T-helper 2 cell treated with Interferon-gamma antibody and Interleukin-4, amounts not matched to agents 5 μg/mL and 100 μg/mL, for 36 hours (primary cell): ENCODE results near the gene ANKS6.

Experiments
- DNase-seq: peaks from one replicate; pipeline ENCODE4 v3.0.0; 2021; ENCODE audit warnings: low spot score
- H3K27ac Mint-ChIP-seq: one replicate; pipeline ENCODE4 v1.8.0; 2021; ENCODE audit warnings: mild to moderate bottlenecking, mixed read lengths
- H3K27me3 Mint-ChIP-seq: one replicate; pipeline ENCODE4 v1.8.0; 2021; ENCODE audit warnings: low read depth, mixed read lengths
- H3K36me3 Mint-ChIP-seq: one replicate; pipeline ENCODE4 v1.8.0; 2021; ENCODE audit warnings: low read depth, mixed read lengths
- H3K4me1 Mint-ChIP-seq: one replicate; pipeline ENCODE4 v1.8.0; 2021; ENCODE audit warnings: low read depth, mixed read lengths
- H3K4me3 Mint-ChIP-seq: one replicate; pipeline ENCODE4 v1.8.0; 2022; ENCODE audit warnings: mild to moderate bottlenecking, moderate library complexity, mixed read lengths
- H3K9me3 Mint-ChIP-seq: one replicate; pipeline ENCODE4 v1.8.0; 2021; ENCODE audit warnings: mixed read lengths

ANKS6 gene

DNA sequence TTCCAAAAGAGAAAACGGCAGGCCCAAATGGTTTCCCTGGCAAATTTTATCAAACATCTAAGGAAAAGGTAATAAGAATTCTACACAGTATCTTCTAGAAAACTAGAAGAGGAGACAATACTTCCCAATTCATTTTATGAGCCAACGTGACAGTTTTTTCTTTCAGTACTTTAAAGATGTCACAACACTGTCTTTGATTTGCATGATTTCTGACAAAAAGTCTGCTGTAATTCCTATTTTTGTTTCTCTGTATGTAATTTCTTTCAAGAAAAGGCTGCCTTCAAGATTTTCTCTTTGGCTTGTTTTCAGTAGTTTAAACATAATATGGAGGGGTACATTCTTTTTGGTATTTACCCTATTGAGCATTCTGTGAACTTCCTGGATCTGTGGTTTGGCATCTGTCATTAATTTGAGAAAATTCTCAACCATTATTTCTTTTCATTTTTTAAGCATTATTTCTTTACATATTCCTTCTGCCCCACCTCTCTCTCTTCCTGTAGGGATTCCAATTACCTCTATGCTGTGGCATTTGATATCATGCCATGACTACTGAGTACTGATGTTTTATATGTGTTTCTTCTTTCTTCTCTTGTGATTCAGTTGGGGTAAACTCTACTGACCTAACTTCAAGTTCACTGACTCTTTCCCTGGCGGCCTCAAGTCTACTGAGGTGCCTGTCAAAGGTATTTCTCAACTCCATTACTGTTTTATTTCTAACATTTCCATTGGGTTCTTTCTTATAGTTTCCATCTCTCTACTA, 32.2 kb downstream of the ANKS6 start:
- no peaks in the 10 kb centered on the region for H3K27me3 Mint-ChIP-seq
- no peaks in the 10 kb centered on the region for H3K9me3 Mint-ChIP-seq
- H3K36me3 Mint-ChIP-seq: no peaks in the 10 kb centered on the region
- H3K4me3 Mint-ChIP-seq: no peak overlapping the region
- no peak overlapping the region for H3K27ac Mint-ChIP-seq
- DNase-seq: no peak
- no peaks in the 10 kb centered on the region for H3K4me1 Mint-ChIP-seq

DNA sequence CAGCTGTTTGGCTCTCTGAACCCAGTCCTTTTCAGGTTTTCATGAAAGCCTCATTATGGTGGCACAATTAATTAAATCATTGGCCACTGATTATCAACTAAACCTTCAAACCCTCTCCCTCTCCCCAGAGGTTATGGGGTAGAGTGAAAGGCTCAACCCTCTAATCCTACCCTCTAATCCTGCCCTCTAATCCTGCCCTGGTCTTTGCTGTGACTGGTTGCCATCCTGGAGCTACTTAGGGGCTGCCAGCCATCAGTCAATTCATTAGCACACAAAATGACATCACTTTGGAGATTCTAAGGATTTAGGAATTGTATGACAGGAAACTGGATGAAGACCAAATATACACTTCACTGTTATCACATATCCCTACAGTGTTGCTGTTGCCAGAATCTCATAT, 36.1 kb downstream of the ANKS6 start:
- no peak for DNase-seq
- no peaks in the 10 kb centered on the region for H3K27me3 Mint-ChIP-seq
- no peaks in the 10 kb centered on the region for H3K36me3 Mint-ChIP-seq
- H3K9me3 Mint-ChIP-seq: peaks cover 6% of the 10 kb centered on the region
- H3K4me1 Mint-ChIP-seq: no peaks in the 10 kb centered on the region
- no peak overlapping the region for H3K27ac Mint-ChIP-seq
- no peak overlapping the region for H3K4me3 Mint-ChIP-seq

DNA sequence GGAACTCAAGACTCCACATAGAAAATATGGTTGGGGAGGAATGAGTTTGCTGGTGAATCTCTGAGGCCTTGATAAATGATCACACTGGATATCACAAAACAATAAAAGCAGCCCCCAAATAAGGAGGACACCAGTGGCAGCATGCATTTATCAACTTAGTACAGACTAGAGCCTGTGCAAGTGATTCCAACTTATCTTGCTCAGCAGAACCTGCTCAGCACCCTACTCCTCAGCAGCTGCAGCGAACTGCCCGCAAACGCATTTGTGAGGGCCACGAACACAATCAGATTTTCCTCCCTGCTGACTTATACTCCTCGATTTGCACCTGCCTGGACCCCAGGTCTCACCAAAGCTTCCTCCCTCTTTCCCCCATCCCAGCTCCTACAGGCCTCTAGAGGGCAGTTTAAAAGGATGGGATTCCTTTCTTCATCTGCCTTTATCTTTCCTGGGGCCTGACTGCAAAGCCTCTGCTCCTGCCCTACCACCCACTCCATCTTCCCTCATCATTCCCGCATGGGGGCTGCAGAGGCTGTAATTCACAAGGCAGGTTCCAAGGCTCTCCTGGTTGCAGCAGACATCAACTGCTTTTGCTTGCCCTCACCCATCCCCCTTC, 41.2 kb downstream of the ANKS6 start:
- Mint-ChIP-seq H3K4me3 (no peak overlapping the region), H3K36me3 (no peaks in the 10 kb centered on the region), H3K27ac (no peak overlapping the region), H3K4me1 (no peaks in the 10 kb centered on the region), H3K27me3 (no peaks in the 10 kb centered on the region), H3K9me3 (peaks cover 6% of the 10 kb centered on the region)
- no peak for DNase-seq

DNA sequence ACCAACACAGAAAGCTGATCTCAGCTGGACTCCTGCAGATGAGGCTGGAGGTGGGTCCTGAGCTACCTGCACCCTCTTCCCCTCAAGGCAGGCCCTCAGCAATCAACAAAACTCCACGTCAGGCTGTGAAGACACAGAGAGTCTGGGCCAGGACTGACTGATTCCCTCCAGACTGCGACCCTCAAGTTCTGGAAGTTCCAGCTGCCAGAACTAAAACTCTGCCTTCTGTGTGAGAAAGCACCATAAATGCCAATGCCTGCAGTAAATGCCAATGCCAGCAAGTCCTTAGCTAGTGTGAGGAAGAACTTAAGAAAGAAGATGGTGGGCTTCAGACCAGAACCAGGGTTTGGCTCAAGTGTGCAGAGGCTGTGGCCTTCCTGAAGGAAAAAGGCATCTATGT, 45.1 kb downstream of the ANKS6 start:
- no peaks in the 10 kb centered on the region for H3K9me3 Mint-ChIP-seq
- DNase-seq: no peak
- H3K4me1 Mint-ChIP-seq: no peaks in the 10 kb centered on the region
- peaks cover 2% of the 10 kb centered on the region for H3K36me3 Mint-ChIP-seq
- H3K27me3 Mint-ChIP-seq: no peaks in the 10 kb centered on the region
- H3K4me3 Mint-ChIP-seq: no peak overlapping the region
- H3K27ac Mint-ChIP-seq: no peak overlapping the region

DNA sequence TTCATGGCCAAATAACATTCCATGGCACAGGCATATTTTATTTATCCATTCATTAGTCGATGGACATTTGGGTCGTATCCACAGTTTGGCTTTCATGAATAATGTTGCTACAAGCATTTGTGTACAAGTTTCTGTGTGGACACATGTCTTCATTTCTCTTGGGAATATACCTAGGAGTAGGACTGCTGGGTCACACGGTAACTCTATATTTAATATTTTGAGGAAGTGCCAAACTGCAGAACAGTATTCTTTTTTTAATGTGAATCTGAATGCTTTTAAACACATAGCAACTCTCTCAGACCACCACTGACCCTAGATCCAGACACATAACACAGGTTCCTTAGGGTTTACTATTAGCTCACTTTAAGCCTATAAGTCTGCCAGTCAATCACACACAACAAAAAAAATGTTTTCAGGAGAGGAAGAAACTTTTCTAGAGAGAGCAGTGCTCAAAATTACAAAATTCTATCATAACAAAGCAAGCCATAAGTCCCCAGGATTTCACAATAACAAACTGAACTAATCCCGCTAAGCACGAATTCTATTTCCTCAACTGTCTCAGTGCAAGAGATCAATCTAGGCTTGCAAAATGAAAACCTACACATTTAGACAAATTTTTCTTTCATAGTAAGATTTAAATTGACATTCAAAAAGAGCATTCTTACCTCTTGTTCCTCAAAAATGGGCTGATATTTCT, 45.8 kb downstream of the ANKS6 start:
- Mint-ChIP-seq H3K27ac (no peak overlapping the region), H3K9me3 (no peaks in the 10 kb centered on the region), H3K4me3 (no peak overlapping the region), H3K4me1 (no peaks in the 10 kb centered on the region), H3K27me3 (no peaks in the 10 kb centered on the region), H3K36me3 (peaks cover 2% of the 10 kb centered on the region)
- DNase-seq: no peak

DNA sequence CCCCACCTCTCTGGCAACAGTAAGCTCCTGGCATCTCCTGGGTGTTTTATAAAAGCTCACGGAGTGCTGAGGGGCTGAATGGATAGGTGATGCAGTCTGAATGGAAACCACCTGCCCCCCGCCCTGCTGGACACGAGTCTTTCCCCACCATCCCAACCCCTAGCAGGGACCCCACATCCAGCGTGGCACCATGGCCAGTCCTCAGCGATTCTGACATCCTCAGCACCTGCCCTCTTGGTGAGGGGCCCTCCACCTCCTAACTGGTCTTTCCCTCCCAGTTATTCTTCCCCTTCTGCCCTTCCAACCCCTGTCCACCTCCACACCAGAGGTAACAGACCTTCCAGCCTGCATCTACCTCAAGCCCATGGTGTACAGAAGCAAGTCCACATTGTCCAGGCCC, 48.9 kb downstream of the ANKS6 start:
- Mint-ChIP-seq H3K9me3 (no peaks in the 10 kb centered on the region), H3K4me1 (no peaks in the 10 kb centered on the region), H3K27ac (no peak overlapping the region), H3K4me3 (no peak overlapping the region), H3K36me3 (peaks cover 2% of the 10 kb centered on the region), H3K27me3 (no peaks in the 10 kb centered on the region)
- no peak for DNase-seq

DNA sequence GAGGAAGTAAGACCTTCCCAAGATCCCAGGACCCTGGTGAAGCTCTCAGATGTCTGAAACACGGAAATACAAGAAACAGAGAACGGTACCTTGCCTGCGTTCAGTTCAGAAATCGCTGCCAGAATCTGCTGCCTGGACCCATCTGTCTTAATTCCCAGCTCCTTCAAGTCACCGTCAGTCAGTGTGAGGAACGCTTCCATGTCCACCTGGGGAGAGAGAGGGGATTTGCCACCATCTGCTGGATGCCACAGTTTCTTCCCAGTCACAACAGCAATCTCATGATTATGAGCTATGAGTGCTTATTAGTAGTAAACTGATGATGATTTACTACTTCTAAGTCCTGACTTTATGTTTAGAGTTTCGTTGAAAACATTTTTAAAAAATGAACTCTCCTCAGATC, 50.9 kb downstream of the ANKS6 start:
- Mint-ChIP-seq H3K4me1 (no peaks in the 10 kb centered on the region), H3K27ac (no peak overlapping the region), H3K4me3 (no peak overlapping the region), H3K27me3 (no peaks in the 10 kb centered on the region), H3K9me3 (no peaks in the 10 kb centered on the region), H3K36me3 (peaks cover 2% of the 10 kb centered on the region)
- no peak for DNase-seq

DNA sequence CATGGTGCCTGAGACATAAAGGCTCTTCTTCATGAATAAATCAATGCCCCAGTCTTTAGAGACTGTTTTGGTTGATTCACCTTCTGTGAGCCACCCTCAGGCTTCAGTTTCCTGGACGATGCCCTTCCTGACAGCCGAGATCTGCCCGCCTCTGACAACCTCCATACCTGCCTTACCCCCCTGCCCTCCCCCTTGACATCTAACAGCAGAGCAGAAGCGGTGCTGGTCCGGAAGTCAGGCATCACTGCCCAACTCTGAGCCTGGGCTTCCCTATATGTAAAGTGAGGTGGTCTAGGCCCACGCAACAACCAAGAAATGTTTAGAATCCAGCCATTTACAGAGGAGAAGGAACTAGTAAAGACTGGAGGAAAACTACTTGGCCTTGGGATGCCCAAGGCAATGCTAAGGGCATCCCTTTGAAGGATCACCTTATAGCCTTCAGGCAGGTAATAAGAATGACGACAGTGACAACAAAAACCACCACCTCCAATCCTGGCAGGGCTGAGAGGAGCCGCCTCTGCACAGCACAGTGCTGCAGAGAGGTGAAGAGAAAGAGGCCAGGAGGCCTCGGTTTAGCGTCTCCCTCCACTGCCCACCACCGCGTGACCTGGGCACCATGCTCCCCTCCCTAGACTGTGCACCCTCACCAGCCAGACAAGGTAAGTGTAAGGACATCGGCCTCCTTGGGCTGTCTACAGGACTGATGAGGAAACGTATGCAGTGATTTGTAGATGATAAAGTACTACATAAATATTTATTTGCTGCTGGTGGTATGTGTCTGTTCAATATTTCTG, 52.3 kb downstream of the ANKS6 start:
- H3K27ac Mint-ChIP-seq: no peak overlapping the region
- no peaks in the 10 kb centered on the region for H3K36me3 Mint-ChIP-seq
- peaks cover 3% of the 10 kb centered on the region for H3K9me3 Mint-ChIP-seq
- no peaks in the 10 kb centered on the region for H3K27me3 Mint-ChIP-seq
- H3K4me3 Mint-ChIP-seq: no peak overlapping the region
- H3K4me1 Mint-ChIP-seq: no peaks in the 10 kb centered on the region
- DNase-seq: no peak

DNA sequence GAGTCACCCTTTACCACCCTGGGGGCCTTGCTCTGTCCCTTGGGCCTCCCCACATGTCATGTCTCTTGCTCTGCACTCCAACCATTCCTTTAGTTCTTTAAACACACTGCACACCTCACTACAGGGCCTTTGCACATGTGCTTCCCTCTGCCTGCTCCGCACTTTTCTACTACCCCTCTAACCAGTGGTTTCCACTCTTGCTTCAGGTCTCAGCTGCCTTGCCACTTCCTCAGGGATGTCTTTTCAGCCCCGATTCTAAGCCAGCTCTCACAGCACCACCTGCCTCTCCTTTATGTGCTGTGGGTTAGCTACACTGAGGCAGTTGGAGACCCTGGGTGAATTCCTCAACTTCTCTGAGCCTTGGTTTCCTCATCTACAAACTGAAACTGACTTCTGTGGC, 53.0 kb downstream of the ANKS6 start:
- Mint-ChIP-seq H3K4me3 (no peak overlapping the region), H3K4me1 (no peaks in the 10 kb centered on the region), H3K27me3 (no peaks in the 10 kb centered on the region), H3K9me3 (peaks cover 3% of the 10 kb centered on the region), H3K27ac (peak overlapping the region; percentile 21), H3K36me3 (no peaks in the 10 kb centered on the region)
- no peak for DNase-seq

DNA sequence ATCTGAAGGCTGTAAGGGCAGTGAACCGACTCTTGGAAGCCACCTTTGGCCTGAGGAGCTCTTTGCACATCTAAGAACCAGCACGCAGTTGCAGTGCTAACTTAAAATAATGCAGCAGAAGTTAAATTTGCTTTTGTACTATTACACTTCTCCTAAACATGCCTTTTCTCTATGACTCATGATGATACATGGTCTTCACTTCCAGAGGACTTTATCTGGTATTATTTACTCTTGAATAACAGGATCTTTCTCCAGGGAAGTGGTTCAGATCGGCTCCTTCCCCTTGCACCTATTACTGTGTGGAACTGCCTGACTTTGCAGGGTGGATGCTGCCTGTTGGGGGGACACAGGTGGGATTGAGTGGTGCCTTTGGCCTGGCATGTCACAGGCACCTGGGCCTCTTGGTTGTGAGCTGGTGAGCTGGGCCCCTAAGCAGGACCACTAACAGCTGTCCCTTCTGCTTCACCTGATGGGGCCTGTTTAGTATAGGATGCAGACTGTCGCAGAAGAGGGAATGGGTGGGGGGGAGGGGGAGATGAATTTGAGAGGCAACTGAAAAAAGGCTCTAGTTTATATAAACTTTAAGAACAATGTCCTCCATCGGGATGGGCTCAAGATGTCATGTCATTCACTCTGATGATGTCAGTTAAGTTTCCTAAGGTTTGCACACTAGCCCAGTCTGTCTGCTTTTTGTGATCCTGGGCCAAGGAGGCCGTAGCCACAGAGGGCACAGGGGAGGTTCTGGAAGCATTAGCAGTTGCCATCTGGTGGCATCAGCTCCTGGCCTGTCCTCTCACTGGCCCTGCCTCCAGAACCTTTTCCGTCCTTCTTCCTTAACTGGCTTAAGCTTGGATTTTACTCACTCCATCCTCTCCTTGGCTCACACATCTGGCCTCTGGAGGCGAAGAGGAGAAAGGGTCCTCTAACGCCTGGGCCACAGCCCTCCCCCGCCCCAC, 53.8 kb downstream of the ANKS6 start:
- Mint-ChIP-seq H3K36me3 (no peaks in the 10 kb centered on the region), H3K4me1 (no peaks in the 10 kb centered on the region), H3K27ac (no peak overlapping the region), H3K9me3 (peaks cover 3% of the 10 kb centered on the region), H3K27me3 (no peaks in the 10 kb centered on the region), H3K4me3 (no peak overlapping the region)
- no peak for DNase-seq

DNA sequence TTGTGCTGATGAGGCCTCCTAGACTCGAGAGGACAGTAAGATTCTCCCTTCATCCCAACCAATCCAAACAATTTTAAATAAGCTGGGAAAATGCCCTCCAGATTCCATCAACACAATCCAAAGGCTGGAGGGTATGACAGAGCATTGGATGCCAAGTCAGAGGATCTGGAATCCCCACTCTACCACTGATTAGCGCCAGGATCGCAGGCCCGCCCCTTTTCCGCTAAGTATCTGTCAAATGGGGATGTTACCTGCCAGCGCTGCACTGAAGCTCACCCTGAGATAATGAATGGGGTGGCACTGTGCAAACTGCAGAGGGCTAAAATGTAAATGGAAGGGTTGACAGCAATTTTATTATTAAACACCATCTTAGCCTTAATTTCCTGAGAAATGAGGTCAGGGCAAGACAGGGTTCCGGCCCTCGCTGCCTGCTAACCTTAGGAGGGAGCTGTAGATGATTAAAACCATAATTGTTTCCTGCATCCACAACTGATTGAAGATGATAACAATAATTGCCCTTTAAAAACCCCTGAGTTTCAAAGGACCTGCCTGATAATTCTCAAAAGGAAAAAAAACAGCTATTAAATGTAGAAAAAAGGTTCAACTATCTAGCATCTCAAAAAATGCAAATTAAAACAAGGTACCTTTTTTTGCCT, 56.0 kb downstream of the ANKS6 start:
- H3K36me3 Mint-ChIP-seq: no peaks in the 10 kb centered on the region
- DNase-seq: no peak
- no peak overlapping the region for H3K27ac Mint-ChIP-seq

DNA sequence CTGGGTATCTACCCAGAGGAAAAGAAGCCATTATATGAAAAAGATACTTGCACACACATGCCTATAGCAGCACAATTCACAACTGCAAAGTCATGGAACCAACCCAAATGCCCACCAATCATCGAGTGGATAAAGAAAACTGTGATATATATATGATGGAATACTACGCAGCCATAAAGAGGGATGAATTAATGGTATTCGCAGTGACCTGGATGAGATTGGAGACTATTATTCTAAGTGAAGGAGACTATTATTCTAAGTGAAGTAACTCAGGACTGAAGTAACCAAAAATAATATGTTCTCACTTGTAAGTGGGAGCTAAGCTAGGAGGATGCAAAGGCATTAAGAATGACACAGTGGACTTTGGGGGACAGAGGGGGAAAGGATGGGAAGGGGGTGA, 57.6 kb downstream of the ANKS6 start:
- Mint-ChIP-seq H3K36me3 (no peaks in the 10 kb centered on the region), H3K4me1 (no peaks in the 10 kb centered on the region)

More for the DNA sequence above, 56.0 kb downstream of the ANKS6 start:
- Mint-ChIP-seq H3K27me3 (no peaks in the 10 kb centered on the region), H3K4me3 (no peak overlapping the region), H3K9me3 (peaks cover 3% of the 10 kb centered on the region), H3K4me1 (no peaks in the 10 kb centered on the region)

DNA sequence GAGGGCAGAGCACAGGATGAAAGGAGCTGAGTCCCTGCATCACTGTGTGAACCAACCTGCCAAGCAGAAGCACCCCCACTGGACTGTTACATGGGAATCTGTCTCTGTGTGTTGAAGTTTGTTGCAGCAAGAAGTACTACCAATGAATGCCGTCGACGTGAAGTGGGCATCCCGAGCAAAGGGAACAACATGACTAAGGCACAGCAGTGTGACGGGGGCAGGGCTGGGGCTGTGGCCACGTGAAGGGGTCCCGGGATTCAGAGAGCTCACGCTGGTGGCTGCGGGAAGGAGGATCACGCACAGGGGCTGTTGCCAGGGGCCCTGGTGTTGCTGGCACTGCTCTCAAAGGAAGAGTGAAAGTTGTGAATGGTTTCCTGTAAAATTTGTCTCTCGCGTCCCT, 60.1 kb downstream of the ANKS6 start:
- Mint-ChIP-seq H3K4me1 (no peaks in the 10 kb centered on the region), H3K27me3 (no peaks in the 10 kb centered on the region), H3K27ac (no peak overlapping the region), H3K9me3 (peaks cover 3% of the 10 kb centered on the region), H3K36me3 (no peaks in the 10 kb centered on the region), H3K4me3 (no peak overlapping the region)
- DNase-seq: no peak

More for the DNA sequence above, 57.6 kb downstream of the ANKS6 start:
- Mint-ChIP-seq H3K4me3 (no peak overlapping the region), H3K27ac (no peak overlapping the region), H3K27me3 (no peaks in the 10 kb centered on the region), H3K9me3 (peaks cover 3% of the 10 kb centered on the region)
- DNase-seq: no peak
